A549 treated with AZD2906 at 1 μM for 4 hours (cell line): Measurements from ENCODE around the gene ZNF622. TPM values are rescaled to one million over a fixed set of nuclear protein-coding genes. Genes with fewer than 3 reads are reported as not detected.

ENCODE experiments used
- total RNA-seq: library from RNA; stranded (reverse); fragments of 200-300 nt; extraction: Qiagen RNA extraction; gene quantifications from 5 replicates; pipeline ENCODE4 v1.2.3, GENCODE V29; 2022

The ZNF622 gene
- 65.1 to 79.2 TPM (median 74.9 TPM) in 5 replicates for total RNA-seq

GRCh38 chr5:16465544-16466432, at the start of gene ZNF622:
Gene ZNF622 (minus strand): TSS chr5:16465800. CDS start chr5:16465665, 135 bp downstream.

Other genes with a start within 250 kb of the ZNF622 start
- 2.8 to 3.5 TPM (median 3.2 TPM) in 5 replicates for gene RETREG1, start 151.2 kb upstream of the ZNF622 start, total RNA-seq